Karpas-422 (cell line): ENCODE results near the gene TTC23. TPM values are rescaled to one million over a fixed set of nuclear protein-coding genes. Genes with fewer than 3 reads are reported as not detected.

ENCODE experiments used
- DNase-seq: peaks from one replicate; pipeline ENCODE4 v3.0.0-alpha.2; 2015
- H2AFZ ChIP-seq: fragments of 200-600 bp; sonication (generic); 2 replicates; pipeline ENCODE4 v1.6.1; 2014; ENCODE audit warnings: antibody characterized with exemption, low read length, mixed read lengths
- H3K27ac ChIP-seq: fragments of 200-600 bp; sonication (generic); 2 replicates; pipeline ENCODE4 v1.5.1; 2014; ENCODE audit warnings: mild to moderate bottlenecking, low read length, moderate library complexity
- H3K27me3 ChIP-seq: fragments of 200-600 bp; sonication (generic); 2 replicates; pipeline ENCODE4 v1.6.1; 2014; ENCODE audit warnings: low read length, mixed read lengths
- H3K36me3 ChIP-seq: fragments of 200-600 bp; sonication (generic); 2 replicates; pipeline ENCODE4 v1.6.1; 2014; ENCODE audit warnings: low read length, mixed read lengths; ENCODE audit not compliant: insufficient read depth
- H3K4me1 ChIP-seq: fragments of 200-600 bp; sonication (generic); 2 replicates; pipeline ENCODE4 v1.6.1; 2014; ENCODE audit warnings: mild to moderate bottlenecking, low read length, mixed read lengths
- H3K4me2 ChIP-seq: fragments of 200-600 bp; sonication (generic); 2 replicates; pipeline ENCODE4 v1.6.1; 2014; ENCODE audit warnings: low read length, low read depth, mild to moderate bottlenecking; ENCODE audit not compliant: poor library complexity, severe bottlenecking
- H3K4me3 ChIP-seq: fragments of 200-600 bp; sonication (generic); 2 replicates; pipeline ENCODE4 v1.5.1; 2014; ENCODE audit warnings: mild to moderate bottlenecking, antibody characterized with exemption, low read length, mixed read lengths
- H3K79me2 ChIP-seq: fragments of 200-600 bp; sonication (generic); 2 replicates; pipeline ENCODE4 v1.6.1; 2014; ENCODE audit warnings: mild to moderate bottlenecking, low read length, mixed read lengths
- H3K9ac ChIP-seq: fragments of 200-600 bp; sonication (generic); 2 replicates; pipeline ENCODE4 v1.6.0; 2014; ENCODE audit warnings: low read length
- H3K9me2 ChIP-seq: fragments of 200-600 bp; sonication (generic), shearing (Covaris generic); replicated peaks from 2 replicates; pipeline ENCODE4 v1.6.0; 2014; ENCODE audit warnings: mild to moderate bottlenecking, low read length, moderate library complexity; ENCODE audit not compliant: insufficient read depth
- H3K9me3 ChIP-seq: fragments of 300-700, 200-600 bp; sonication (generic); 2 replicates; pipeline ENCODE4 v1.6.1; 2014; ENCODE audit warnings: low read length, mixed read lengths
- H4K20me1 ChIP-seq: fragments of 200-600 bp; sonication (generic); 2 replicates; pipeline ENCODE4 v1.6.1; 2014; ENCODE audit warnings: mild to moderate bottlenecking, antibody characterized with exemption, low read length, low read depth; ENCODE audit not compliant: insufficient read depth
- total RNA-seq: library from RNA; depleted of rRNA; stranded (reverse); fragments of >200 nt; shearing (Covaris generic); gene quantifications from 2 replicates; pipeline ENCODE4 v1.2.3, GENCODE V29; 2014; ENCODE audit warnings: low replicate concordance

The TTC23 gene
- total RNA-seq, 1 experiment from 2014 or later = 9.0 TPM

GRCh38 chr15:99141943-99142342, 107.4 kb downstream of the TTC23 start:
- H3K4me2 ChIP-seq = no peak overlapping the region
- no peak overlapping the region for H3K27ac ChIP-seq
- H4K20me1 ChIP-seq = no peaks in the 10 kb centered on the region
- no peak overlapping the region for H3K4me3 ChIP-seq
- no peaks in the 10 kb centered on the region for H3K9me3 ChIP-seq
- no peak overlapping the region for H2AFZ ChIP-seq
- no peaks in the 10 kb centered on the region for H3K36me3 ChIP-seq
- no peaks in the 10 kb centered on the region for H3K27me3 ChIP-seq
- H3K4me1 ChIP-seq = no peaks in the 10 kb centered on the region
- no peak for DNase-seq
- no peak overlapping the region for H3K9ac ChIP-seq
- no peaks in the 10 kb centered on the region for H3K9me2 ChIP-seq
- no peaks in the 10 kb centered on the region for H3K79me2 ChIP-seq

DNA sequence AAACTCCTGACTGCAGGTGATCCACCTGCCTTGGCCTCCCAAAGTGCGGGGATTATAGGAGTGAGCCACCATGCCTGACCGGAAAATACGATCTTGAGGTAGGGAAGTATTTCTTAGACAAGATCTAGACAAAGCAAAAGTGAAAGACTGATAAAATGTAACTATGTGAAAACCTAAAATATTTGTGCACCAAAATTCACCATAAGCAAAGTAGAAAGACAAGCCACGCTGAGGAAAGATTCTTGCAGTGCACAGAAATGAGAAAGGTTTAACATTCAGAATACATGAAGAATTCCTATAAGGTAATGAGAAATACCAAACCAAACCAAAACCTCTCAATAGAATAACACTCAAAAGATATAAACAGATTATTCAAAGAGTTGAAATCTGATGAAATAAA, 108.8 kb downstream of the TTC23 start:
- H2AFZ ChIP-seq = no peak overlapping the region
- no peak overlapping the region for H3K4me3 ChIP-seq
- no peaks in the 10 kb centered on the region for H4K20me1 ChIP-seq
- H3K9ac ChIP-seq = no peak overlapping the region
- DNase-seq = no peak
- no peak overlapping the region for H3K4me2 ChIP-seq
- H3K27me3 ChIP-seq = no peaks in the 10 kb centered on the region
- H3K4me1 ChIP-seq = no peaks in the 10 kb centered on the region
- no peak overlapping the region for H3K27ac ChIP-seq
- no peaks in the 10 kb centered on the region for H3K9me2 ChIP-seq
- H3K9me3 ChIP-seq = no peaks in the 10 kb centered on the region
- H3K79me2 ChIP-seq = no peaks in the 10 kb centered on the region
- H3K36me3 ChIP-seq = no peaks in the 10 kb centered on the region

GRCh38 chr15:99139276-99139675, 110.1 kb downstream of the TTC23 start:
- Histone ChIP-seq H2AFZ (no peak overlapping the region), H3K4me3 (no peak overlapping the region), H3K9ac (no peak overlapping the region), H3K4me2 (no peak overlapping the region), H3K27ac (no peak overlapping the region), H3K4me1 (no peaks in the 10 kb centered on the region), H3K27me3 (no peaks in the 10 kb centered on the region), H3K36me3 (no peaks in the 10 kb centered on the region), H3K9me2 (no peaks in the 10 kb centered on the region), H4K20me1 (no peaks in the 10 kb centered on the region), H3K9me3 (no peaks in the 10 kb centered on the region), H3K79me2 (no peaks in the 10 kb centered on the region)
- DNase-seq = no peak

GRCh38 chr15:99138491-99138982, 110.8 kb downstream of the TTC23 start:
- no peak for DNase-seq
- H3K9me3 ChIP-seq = no peaks in the 10 kb centered on the region
- no peak overlapping the region for H3K4me2 ChIP-seq
- no peaks in the 10 kb centered on the region for H3K79me2 ChIP-seq
- H3K4me1 ChIP-seq = no peaks in the 10 kb centered on the region
- no peaks in the 10 kb centered on the region for H3K9me2 ChIP-seq
- no peaks in the 10 kb centered on the region for H3K27me3 ChIP-seq
- H3K27ac ChIP-seq = no peak overlapping the region
- H2AFZ ChIP-seq = no peak overlapping the region
- H3K9ac ChIP-seq = no peak overlapping the region
- no peak overlapping the region for H3K4me3 ChIP-seq
- no peaks in the 10 kb centered on the region for H3K36me3 ChIP-seq
- H4K20me1 ChIP-seq = no peaks in the 10 kb centered on the region

- no peak overlapping the region for H2AFZ ChIP-seq
- no peaks in the 10 kb centered on the region for H3K9me3 ChIP-seq
- H3K4me2 ChIP-seq = no peak overlapping the region
- no peaks in the 10 kb centered on the region for H3K4me1 ChIP-seq
- H4K20me1 ChIP-seq = no peaks in the 10 kb centered on the region
- DNase-seq = no peak
- H3K9me2 ChIP-seq = no peaks in the 10 kb centered on the region
- no peaks in the 10 kb centered on the region for H3K27me3 ChIP-seq
- H3K27ac ChIP-seq = no peak overlapping the region
- H3K36me3 ChIP-seq = no peaks in the 10 kb centered on the region
- H3K4me3 ChIP-seq = no peak overlapping the region
- H3K79me2 ChIP-seq = no peaks in the 10 kb centered on the region
- H3K9ac ChIP-seq = no peak overlapping the region
Measured at GRCh38 chr15:99137877-99138276, 111.5 kb downstream of the TTC23 start.

GRCh38 chr15:99137111-99137546, 112.3 kb downstream of the TTC23 start:
- no peak overlapping the region for H2AFZ ChIP-seq
- no peak overlapping the region for H3K4me2 ChIP-seq
- H4K20me1 ChIP-seq = no peaks in the 10 kb centered on the region
- no peaks in the 10 kb centered on the region for H3K27me3 ChIP-seq
- H3K79me2 ChIP-seq = no peaks in the 10 kb centered on the region
- H3K27ac ChIP-seq = no peak overlapping the region
- H3K4me3 ChIP-seq = no peak overlapping the region
- no peaks in the 10 kb centered on the region for H3K36me3 ChIP-seq
- DNase-seq = no peak
- no peaks in the 10 kb centered on the region for H3K9me3 ChIP-seq
- no peaks in the 10 kb centered on the region for H3K9me2 ChIP-seq
- H3K9ac ChIP-seq = no peak overlapping the region
- H3K4me1 ChIP-seq = no peaks in the 10 kb centered on the region

DNA sequence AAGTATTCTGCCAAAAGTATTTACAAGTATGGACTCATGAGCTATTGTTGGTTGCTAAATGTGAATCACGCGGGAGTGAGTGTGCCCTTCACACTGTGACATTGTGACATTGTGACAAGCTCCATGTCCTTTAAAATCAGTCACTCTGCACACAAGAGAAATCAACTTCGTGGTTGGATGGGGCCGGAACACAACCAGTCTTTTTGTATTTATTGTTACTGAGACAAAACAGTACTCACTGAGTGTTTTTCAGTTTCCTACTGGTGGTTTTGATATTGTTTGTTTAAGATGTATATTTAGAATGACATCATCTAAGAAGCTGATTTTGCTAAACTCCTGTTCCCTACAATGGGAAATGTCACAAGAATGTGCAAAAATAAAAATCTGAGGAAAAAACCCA, 114.2 kb downstream of the TTC23 start:
- Histone ChIP-seq H3K79me2 (no peaks in the 10 kb centered on the region), H3K27ac (no peak overlapping the region), H3K36me3 (no peaks in the 10 kb centered on the region), H3K4me1 (no peaks in the 10 kb centered on the region), H3K9ac (no peak overlapping the region), H2AFZ (no peak overlapping the region), H3K4me3 (no peak overlapping the region), H3K9me2 (no peaks in the 10 kb centered on the region), H4K20me1 (no peaks in the 10 kb centered on the region), H3K9me3 (no peaks in the 10 kb centered on the region), H3K27me3 (no peaks in the 10 kb centered on the region), H3K4me2 (no peak overlapping the region)
- no peak for DNase-seq

DNA sequence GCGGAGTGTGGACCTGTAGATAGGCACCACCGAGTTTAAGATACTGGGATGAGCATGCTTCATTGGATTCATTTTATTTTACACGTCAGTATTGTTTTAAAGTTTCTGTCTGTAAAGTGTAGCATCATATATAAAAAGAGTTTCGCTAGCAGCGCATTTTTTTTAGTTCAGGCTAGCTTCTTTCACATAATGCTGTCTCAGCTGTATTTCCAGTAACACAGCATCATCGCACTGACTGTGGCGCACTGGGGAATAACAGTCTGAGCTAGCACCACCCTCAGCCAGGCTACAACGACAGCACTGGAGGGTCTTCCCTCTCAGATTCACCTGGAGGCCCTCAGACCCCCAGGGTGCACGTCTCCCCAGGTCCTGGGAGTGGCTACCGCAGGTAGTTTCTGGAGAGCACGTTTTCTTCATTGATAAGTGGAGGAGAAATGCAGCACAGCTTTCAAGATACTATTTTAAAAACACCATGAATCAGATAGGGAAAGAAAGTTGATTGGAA, 115.0 kb downstream of the TTC23 start:
- H3K4me2 ChIP-seq = no peak overlapping the region
- H3K27me3 ChIP-seq = no peaks in the 10 kb centered on the region
- H4K20me1 ChIP-seq = no peaks in the 10 kb centered on the region
- no peak for DNase-seq
- no peaks in the 10 kb centered on the region for H3K36me3 ChIP-seq
- no peaks in the 10 kb centered on the region for H3K9me2 ChIP-seq
- H3K9ac ChIP-seq = no peak overlapping the region
- no peaks in the 10 kb centered on the region for H3K4me1 ChIP-seq
- H3K79me2 ChIP-seq = no peaks in the 10 kb centered on the region
- no peak overlapping the region for H2AFZ ChIP-seq
- no peak overlapping the region for H3K4me3 ChIP-seq
- no peak overlapping the region for H3K27ac ChIP-seq
- no peaks in the 10 kb centered on the region for H3K9me3 ChIP-seq
